Fibroblast of lung (primary cell): ENCODE results near the gene LMO4. TPM values are rescaled to one million over a fixed set of nuclear protein-coding genes. Genes with fewer than 3 reads are reported as not detected.

Experiments used
- DNase-seq, 2 donors: peaks; one replicate each; pipeline versions ENCODE4 v3.0.0 to v3.0.0-alpha.2; 2010; ENCODE audit warnings: low read depth in 2 of 2
- H2AFZ ChIP-seq: 2 replicates; pipeline ENCODE4 v1.5.1; 2012; ENCODE audit warnings: low read length, control low read depth, inconsistent platforms
- H3K27ac ChIP-seq: 2 replicates; pipeline ENCODE4 v1.5.1; 2011; ENCODE audit warnings: low read length, control low read depth; ENCODE audit not compliant: insufficient read depth
- H3K27me3 ChIP-seq: 2 replicates; pipeline ENCODE4 v1.5.1; 2011; ENCODE audit warnings: mild to moderate bottlenecking, low read length; ENCODE audit not compliant: control insufficient read depth, insufficient read depth
- H3K36me3 ChIP-seq: 2 replicates; pipeline ENCODE4 v1.5.1; 2011; ENCODE audit warnings: low read length; ENCODE audit not compliant: control insufficient read depth, insufficient read depth
- H3K4me1 ChIP-seq: 2 replicates; pipeline ENCODE4 v1.5.1; 2011; ENCODE audit warnings: low read length; ENCODE audit not compliant: control insufficient read depth, insufficient read depth; ENCODE audit errors: extremely low read depth
- H3K4me2 ChIP-seq: 2 replicates; pipeline ENCODE4 v1.5.1; 2011; ENCODE audit warnings: low read length, control low read depth; ENCODE audit not compliant: insufficient read depth; ENCODE audit errors: extremely low read depth
- H3K4me3 ChIP-seq, 4 experiments: fragments of 200-600 bp in 1 of 4; sonication (generic) in 1 of 4; replicated peaks in 1 of 4; 2 replicates each; pipeline ENCODE4 v1.5.1; 2011 to 2016; ENCODE audit warnings: low read length in 4 of 4, low read depth in 3 of 4, mild to moderate bottlenecking in 3 of 4, control low read depth in 2 of 4, inconsistent platforms in 1 of 4, mixed read lengths in 1 of 4; ENCODE audit not compliant: insufficient read depth in 1 of 4; ENCODE audit errors: control extremely low read depth in 1 of 4
- H3K79me2 ChIP-seq: 2 replicates; pipeline ENCODE4 v1.5.1; 2012; ENCODE audit warnings: mild to moderate bottlenecking, low read length, inconsistent platforms; ENCODE audit not compliant: control insufficient read depth, insufficient read depth
- H3K9ac ChIP-seq: 2 replicates; pipeline ENCODE4 v1.5.1; 2011; ENCODE audit warnings: mild to moderate bottlenecking, low read length, control low read depth; ENCODE audit not compliant: insufficient read depth
- H3K9me3 ChIP-seq: 2 replicates; pipeline ENCODE4 v1.5.1; 2012; ENCODE audit warnings: low read depth, low read length; ENCODE audit not compliant: control insufficient read depth, insufficient read depth
- H4K20me1 ChIP-seq: 2 replicates; pipeline ENCODE4 v1.5.1; 2011; ENCODE audit warnings: low read length; ENCODE audit not compliant: control insufficient read depth, insufficient read depth; ENCODE audit errors: extremely low read depth
- EZH2 ChIP-seq: IDR thresholded peaks from 2 replicates; pipeline ENCODE4 v1.5.1; 2012; ENCODE audit warnings: low read length, control low read depth, mild to moderate bottlenecking; ENCODE audit errors: missing control alignments
- polyA plus RNA-seq, 2 donors: library from polyadenylated mRNA; depleted of rRNA in 1 of 2; stranded (reverse) in 1 of 2; unstranded in 1 of 2; fragments of >200 nt; gene quantifications; 2 replicates each; pipeline ENCODE4 v1.2.1, GENCODE V29; 2011 to 2012; ENCODE audit warnings: missing spikeins in 1 of 2
- total RNA-seq: library from RNA; depleted of rRNA; stranded (reverse); fragments of >200 nt; gene quantifications from 2 replicates; pipeline ENCODE4 v1.2.1, GENCODE V29; 2014
- TF ChIP-seq, protein P1 (sequence below), 2 donors: IDR thresholded peaks in 1 of 2; conservative IDR thresholded peaks in 1 of 2; 1 replicate in 1 of 2; 2 replicates in 1 of 2; pipeline ENCODE4 v1.5.1; 2011 to 2012; ENCODE audit warnings: low read length in 2 of 2, control low read depth in 1 of 2, inconsistent platforms in 1 of 2, low read depth in 1 of 2, mild to moderate bottlenecking in 1 of 2

LMO4 gene
- total and polyA plus RNA-seq, 2 donors (not counting 1 experiment from before 2014, with no cell fraction given) = 61.9 to 91.4 TPM

DNA sequence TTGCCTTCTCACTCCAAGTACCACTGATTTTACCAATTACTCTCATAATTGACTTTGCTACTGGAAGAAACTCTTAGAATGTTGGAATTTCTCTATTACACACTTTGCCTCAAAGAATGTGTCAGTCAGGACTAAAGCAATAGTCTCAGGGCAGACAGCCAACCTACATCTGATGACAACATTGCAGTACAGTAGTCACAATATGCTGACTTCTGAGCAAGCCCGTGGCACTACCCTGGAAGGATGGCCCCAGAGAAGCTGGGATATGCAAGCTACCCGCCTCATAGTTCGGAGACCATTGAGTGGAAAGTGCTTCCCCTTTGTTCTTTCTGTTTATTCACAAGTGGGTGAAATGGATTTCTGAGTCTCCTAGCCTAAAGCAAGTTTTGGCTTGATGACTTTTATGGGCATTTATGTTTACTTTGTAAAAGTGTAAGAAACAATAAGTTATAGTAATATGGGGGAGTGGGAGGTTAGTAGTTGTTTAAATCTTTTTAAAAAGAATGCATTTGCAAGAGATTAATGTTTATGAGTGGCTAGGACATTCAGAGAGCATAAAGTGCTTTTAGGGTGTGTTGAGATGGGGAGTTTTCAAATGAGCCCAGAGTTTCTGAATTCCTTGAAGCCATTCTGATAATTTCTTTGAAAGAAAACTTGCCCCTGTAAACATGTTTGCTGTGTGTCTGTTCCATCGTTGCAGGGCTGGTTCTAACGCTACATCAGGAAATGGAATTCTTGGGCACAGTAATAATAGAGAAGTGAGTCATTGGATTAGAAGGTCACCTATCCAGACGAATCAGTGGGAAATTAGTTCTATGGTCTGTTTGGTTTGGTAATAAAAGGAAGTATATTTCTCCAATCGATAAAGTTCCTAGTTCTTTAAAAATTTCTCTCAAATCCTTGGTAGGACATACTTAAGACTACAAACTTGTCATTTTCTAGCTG, 63.8 kb downstream of the LMO4 start:
- H3K9ac ChIP-seq = no peak overlapping the region
- H3K27ac ChIP-seq = no peak overlapping the region
- no peaks in the 10 kb centered on the region for H3K4me1 ChIP-seq
- peak; percentile 41 to 89 for DNase-seq
- no peaks in the 10 kb centered on the region for H4K20me1 ChIP-seq
- no peaks in the 10 kb centered on the region for H3K27me3 ChIP-seq
- TF ChIP-seq, protein P1, sequence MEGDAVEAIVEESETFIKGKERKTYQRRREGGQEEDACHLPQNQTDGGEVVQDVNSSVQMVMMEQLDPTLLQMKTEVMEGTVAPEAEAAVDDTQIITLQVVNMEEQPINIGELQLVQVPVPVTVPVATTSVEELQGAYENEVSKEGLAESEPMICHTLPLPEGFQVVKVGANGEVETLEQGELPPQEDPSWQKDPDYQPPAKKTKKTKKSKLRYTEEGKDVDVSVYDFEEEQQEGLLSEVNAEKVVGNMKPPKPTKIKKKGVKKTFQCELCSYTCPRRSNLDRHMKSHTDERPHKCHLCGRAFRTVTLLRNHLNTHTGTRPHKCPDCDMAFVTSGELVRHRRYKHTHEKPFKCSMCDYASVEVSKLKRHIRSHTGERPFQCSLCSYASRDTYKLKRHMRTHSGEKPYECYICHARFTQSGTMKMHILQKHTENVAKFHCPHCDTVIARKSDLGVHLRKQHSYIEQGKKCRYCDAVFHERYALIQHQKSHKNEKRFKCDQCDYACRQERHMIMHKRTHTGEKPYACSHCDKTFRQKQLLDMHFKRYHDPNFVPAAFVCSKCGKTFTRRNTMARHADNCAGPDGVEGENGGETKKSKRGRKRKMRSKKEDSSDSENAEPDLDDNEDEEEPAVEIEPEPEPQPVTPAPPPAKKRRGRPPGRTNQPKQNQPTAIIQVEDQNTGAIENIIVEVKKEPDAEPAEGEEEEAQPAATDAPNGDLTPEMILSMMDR (conservative IDR thresholded peaks at IDR 0.05 in 1 of 2, IDR thresholded peaks at IDR 0.05 in 1 of 2; ENCODE audit: low read depth in 1 of 2, low read length in 2 of 2) = no peak
- no peak for TF ChIP-seq EZH2
- H3K4me3 ChIP-seq = no peak overlapping the region
- no peak overlapping the region for H3K4me2 ChIP-seq
- no peaks in the 10 kb centered on the region for H3K9me3 ChIP-seq
- no peaks in the 10 kb centered on the region for H3K79me2 ChIP-seq
- H2AFZ ChIP-seq = no peak overlapping the region
- H3K36me3 ChIP-seq = no peaks in the 10 kb centered on the region

DNA sequence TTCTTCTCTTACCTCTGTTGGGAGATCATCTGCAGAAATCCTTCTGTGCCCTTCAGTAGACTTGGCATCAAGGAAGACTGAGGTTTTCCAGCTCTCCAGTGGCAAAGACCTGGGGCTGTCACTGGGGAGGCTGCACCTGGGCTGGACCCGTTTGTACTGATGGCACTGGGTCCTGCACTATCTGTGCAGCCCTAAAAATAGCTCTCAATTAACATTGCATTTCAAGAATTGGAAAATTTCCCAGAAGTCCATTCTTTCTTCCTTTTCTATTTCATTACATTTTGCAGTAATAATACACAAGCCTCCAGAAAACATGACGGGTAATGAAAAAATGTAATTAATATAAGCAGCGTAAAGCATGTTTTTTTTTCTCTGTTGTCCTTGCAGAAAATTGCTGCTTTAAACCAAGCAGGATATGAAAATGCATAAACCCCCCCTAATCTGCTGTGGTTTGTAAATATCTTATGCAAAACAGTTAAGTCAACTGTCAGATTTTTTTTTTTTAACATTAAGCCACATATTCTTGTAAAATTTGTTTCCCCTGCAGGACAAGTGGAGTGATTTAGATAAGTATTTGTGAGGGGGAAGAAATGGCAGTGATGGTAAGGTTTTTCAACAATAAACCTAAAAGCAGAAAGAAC, 64.9 kb downstream of the LMO4 start:
- Histone ChIP-seq H3K4me1 (no peaks in the 10 kb centered on the region), H3K27ac (no peak overlapping the region), H3K4me3 (no peak overlapping the region), H3K9ac (no peak overlapping the region), H3K36me3 (no peaks in the 10 kb centered on the region), H3K9me3 (no peaks in the 10 kb centered on the region), H3K27me3 (no peaks in the 10 kb centered on the region), H2AFZ (no peak overlapping the region), H3K79me2 (no peaks in the 10 kb centered on the region), H3K4me2 (no peak overlapping the region), H4K20me1 (no peaks in the 10 kb centered on the region)
- no peak for DNase-seq
- TF ChIP-seq, protein P1 (conservative IDR thresholded peaks at IDR 0.05 in 1 of 2, IDR thresholded peaks at IDR 0.05 in 1 of 2; ENCODE audit: low read depth in 1 of 2, low read length in 2 of 2) = no peak
- TF ChIP-seq EZH2 = no peak

DNA sequence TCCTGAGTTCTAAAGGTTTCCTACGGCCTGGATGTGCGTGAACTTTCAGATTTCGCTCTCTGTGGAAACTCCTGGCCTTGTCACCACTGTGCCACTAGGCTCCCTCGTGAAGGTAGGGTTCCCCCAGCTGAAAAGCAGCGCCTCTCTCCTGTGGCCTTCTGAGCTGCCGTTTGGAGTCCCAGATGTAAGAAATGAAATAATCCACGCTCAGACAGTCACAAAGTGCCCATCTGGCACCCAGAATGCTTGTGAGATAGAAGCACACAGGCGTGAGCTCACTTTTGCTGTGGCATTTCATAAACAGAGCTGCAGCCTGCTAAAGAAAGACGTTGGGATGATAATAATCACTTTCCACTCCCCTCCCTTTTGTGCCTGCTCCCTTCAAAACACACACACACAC, 65.8 kb downstream of the LMO4 start:
- Histone ChIP-seq H3K27ac (no peak overlapping the region), H3K27me3 (no peaks in the 10 kb centered on the region), H3K4me3 (no peak overlapping the region), H2AFZ (no peak overlapping the region), H3K4me2 (no peak overlapping the region), H4K20me1 (no peaks in the 10 kb centered on the region), H3K9ac (no peak overlapping the region), H3K79me2 (no peaks in the 10 kb centered on the region), H3K36me3 (no peaks in the 10 kb centered on the region), H3K4me1 (no peaks in the 10 kb centered on the region), H3K9me3 (no peaks in the 10 kb centered on the region)
- no peak for DNase-seq
- no peak for TF ChIP-seq EZH2
- TF ChIP-seq, protein P1 (conservative IDR thresholded peaks at IDR 0.05 in 1 of 2, IDR thresholded peaks at IDR 0.05 in 1 of 2; ENCODE audit: low read depth in 1 of 2, low read length in 2 of 2) = no peak
